H1 (cell line): Measurements from ENCODE around the gene NEU2. TPM values are rescaled to one million over a fixed set of nuclear protein-coding genes. Genes with fewer than 3 reads are reported as not detected.

Experiments
- polyA plus RNA-seq, 7 experiments: library from polyadenylated mRNA; depleted of rRNA in 3 of 7; stranded (reverse) in 5 of 7; unstranded in 2 of 7; fragments of >200 nt in 5 of 7; fragments of 200-250 nt in 2 of 7; gene quantifications; 1 replicate in 5 of 7; 2 replicates in 1 of 7; 4 replicates in 1 of 7; pipeline versions ENCODE4 v1.2.1 to v1.2.3, GENCODE V29; 2011 to 2013; ENCODE audit warnings: missing spikeins in 2 of 7, mixed read lengths in 2 of 7
- total RNA-seq: library from RNA; stranded (reverse); fragmentation: NEBNext Ultra II Directional; extraction: Animal tissue kit (Norgen Biotek cat#: 25700); gene quantifications from 2 replicates; pipeline ENCODE4 v1.2.1, GENCODE V29; 2021
- TF ChIP-seq, protein P1 (sequence below), 3 experiments: IDR thresholded peaks; 1 replicate in 2 of 3; 2 replicates in 1 of 3; pipeline versions ENCODE4 v1.5.1 to v1.6.1; 2011; ENCODE audit warnings: low read length in 3 of 3, mild to moderate bottlenecking in 3 of 3, inconsistent platforms in 2 of 3, low read depth in 1 of 3, moderate library complexity in 1 of 3; ENCODE audit not compliant: insufficient read depth in 1 of 3; ENCODE audit errors: control extremely low read depth in 1 of 3
- TF ChIP-seq, protein P2 (sequence below): IDR thresholded peaks from 2 replicates; pipeline ENCODE4 v1.6.1; 2011; ENCODE audit warnings: low read depth, mild to moderate bottlenecking, low read length; ENCODE audit not compliant: insufficient read depth

The NEU2 gene
- total and polyA plus RNA-seq, 2 of the 8 experiments (the other 6 are each of a cell fraction or from before 2014, with no cell fraction given) = 0.12 TPM; not detected in 1

- TF ChIP-seq, protein P1, sequence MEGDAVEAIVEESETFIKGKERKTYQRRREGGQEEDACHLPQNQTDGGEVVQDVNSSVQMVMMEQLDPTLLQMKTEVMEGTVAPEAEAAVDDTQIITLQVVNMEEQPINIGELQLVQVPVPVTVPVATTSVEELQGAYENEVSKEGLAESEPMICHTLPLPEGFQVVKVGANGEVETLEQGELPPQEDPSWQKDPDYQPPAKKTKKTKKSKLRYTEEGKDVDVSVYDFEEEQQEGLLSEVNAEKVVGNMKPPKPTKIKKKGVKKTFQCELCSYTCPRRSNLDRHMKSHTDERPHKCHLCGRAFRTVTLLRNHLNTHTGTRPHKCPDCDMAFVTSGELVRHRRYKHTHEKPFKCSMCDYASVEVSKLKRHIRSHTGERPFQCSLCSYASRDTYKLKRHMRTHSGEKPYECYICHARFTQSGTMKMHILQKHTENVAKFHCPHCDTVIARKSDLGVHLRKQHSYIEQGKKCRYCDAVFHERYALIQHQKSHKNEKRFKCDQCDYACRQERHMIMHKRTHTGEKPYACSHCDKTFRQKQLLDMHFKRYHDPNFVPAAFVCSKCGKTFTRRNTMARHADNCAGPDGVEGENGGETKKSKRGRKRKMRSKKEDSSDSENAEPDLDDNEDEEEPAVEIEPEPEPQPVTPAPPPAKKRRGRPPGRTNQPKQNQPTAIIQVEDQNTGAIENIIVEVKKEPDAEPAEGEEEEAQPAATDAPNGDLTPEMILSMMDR (IDR thresholded peaks at IDR 0.05; ENCODE audit: control extremely low read depth in 1 of 3, insufficient read depth in 1 of 3, low read depth in 1 of 3, low read length in 3 of 3) = no peak
- TF ChIP-seq, protein P2, sequence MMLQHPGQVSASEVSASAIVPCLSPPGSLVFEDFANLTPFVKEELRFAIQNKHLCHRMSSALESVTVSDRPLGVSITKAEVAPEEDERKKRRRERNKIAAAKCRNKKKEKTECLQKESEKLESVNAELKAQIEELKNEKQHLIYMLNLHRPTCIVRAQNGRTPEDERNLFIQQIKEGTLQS = no peak
- TF ChIP-seq, all 59 proteins: peak for 0
Observed at GRCh38 chr2:233021771-233022170, 10.7 kb upstream of the NEU2 start (continued).
